Endothelial cell of umbilical vein (primary cell): ENCODE results near the gene CEP20. TPM values are rescaled to one million over a fixed set of nuclear protein-coding genes. Genes with fewer than 3 reads are reported as not detected.

Experiments
- BruUV-seq: library from RNA; stranded (reverse); fragments of 400-500 nt; replicated peaks from 2 replicates; lab custom pipeline; 2021; lab: Mats Ljungman, UMichigan
- CTCF ChIA-PET: fragments of 300-600, 350-600 bp; sonication (Branson Sonifier 250); formaldehyde crosslinking; loops from one replicate; lab custom pipeline; 2021; ENCODE audit warnings: antibody characterized with exemption, inconsistent platforms; lab: Charles Lee
- POLR2A ChIA-PET: fragments of 300-600, 350-600 bp; sonication (Branson Sonifier 250); formaldehyde crosslinking; loops from one replicate; lab custom pipeline; 2021; ENCODE audit warnings: antibody characterized with exemption, inconsistent platforms; lab: Charles Lee
- DNase-seq: peaks from one replicate; pipeline ENCODE4 v3.0.0-alpha.2; 2011; ENCODE audit warnings: low read depth, low spot score
- FAIRE-seq: peaks from 2 replicates; lab custom pipeline; 2011; peaks lifted over from hg19 to GRCh38; lab: Jason Lieb, UNC
- H2AFZ ChIP-seq: 2 replicates; pipeline ENCODE4 v1.6.0; 2012; ENCODE audit warnings: low read depth, low read length, control low read depth, inconsistent platforms
- H3K27ac ChIP-seq: 2 replicates; pipeline ENCODE4 v1.5.1; 2011; ENCODE audit warnings: low read depth, mild to moderate bottlenecking, control low read depth, low read length, moderate library complexity; ENCODE audit not compliant: insufficient read depth
- H3K27me3 ChIP-seq, 2 experiments: 2 replicates each; pipeline versions ENCODE4 v1.6.0 to v1.6.1; 2011; ENCODE audit warnings: low read length in 2 of 2, mixed read lengths in 1 of 2; ENCODE audit not compliant: control insufficient read depth in 2 of 2, insufficient read depth in 2 of 2
- H3K36me3 ChIP-seq, 2 experiments: 2 replicates in 1 of 2; 3 replicates in 1 of 2; pipeline ENCODE4 v1.5.1; 2011; ENCODE audit warnings: low read length in 2 of 2, mild to moderate bottlenecking in 1 of 2, moderate library complexity in 1 of 2; ENCODE audit not compliant: control insufficient read depth in 2 of 2, insufficient read depth in 2 of 2; ENCODE audit errors: extremely low read depth in 1 of 2
- H3K4me1 ChIP-seq: 3 replicates; pipeline ENCODE4 v1.5.1; 2011; ENCODE audit warnings: mild to moderate bottlenecking, low read length; ENCODE audit not compliant: control insufficient read depth, insufficient read depth; ENCODE audit errors: extremely low read depth
- H3K4me2 ChIP-seq: 2 replicates; pipeline ENCODE4 v1.6.1; 2011; ENCODE audit warnings: low read length, control low read depth, mixed read lengths; ENCODE audit not compliant: insufficient read depth
- H3K4me3 ChIP-seq, 3 experiments: fragments of 200-600 bp in 1 of 3; sonication (generic), shearing (Covaris generic) in 1 of 3; replicated peaks in 1 of 3; 2 replicates each; pipeline ENCODE4 v1.5.1; 2011 to 2016; ENCODE audit warnings: control low read depth in 3 of 3, low read length in 3 of 3, mild to moderate bottlenecking in 2 of 3, inconsistent platforms in 1 of 3, low read depth in 1 of 3, moderate library complexity in 1 of 3; ENCODE audit not compliant: insufficient read depth in 1 of 3
- H3K79me2 ChIP-seq: 2 replicates; pipeline ENCODE4 v1.6.0; 2012; ENCODE audit warnings: low read length, inconsistent platforms; ENCODE audit not compliant: control insufficient read depth, insufficient read depth
- H3K9ac ChIP-seq: replicated peaks from 2 replicates; pipeline ENCODE3; 2011; ENCODE audit warnings: low read length, control low read depth; ENCODE audit not compliant: insufficient read depth; ENCODE audit errors: extremely low read depth
- H3K9me1 ChIP-seq: replicated peaks from 3 replicates; pipeline ENCODE4 v1.6.0; 2011; ENCODE audit warnings: mild to moderate bottlenecking, low read length; ENCODE audit not compliant: control insufficient read depth, insufficient read depth; ENCODE audit errors: extremely low read depth
- H3K9me3 ChIP-seq: replicated peaks from 2 replicates; pipeline ENCODE4 v1.5.1; 2012; ENCODE audit warnings: low read length, inconsistent platforms; ENCODE audit not compliant: control insufficient read depth, insufficient read depth
- H4K20me1 ChIP-seq: replicated peaks from 2 replicates; pipeline ENCODE3; 2011; ENCODE audit warnings: mild to moderate bottlenecking, low read length; ENCODE audit not compliant: control insufficient read depth, insufficient read depth; ENCODE audit errors: extremely low read depth
- CTCF ChIP-seq, 2 donors: IDR thresholded peaks; 1 replicate in 1 of 2; 2 replicates in 1 of 2; pipeline ENCODE4 v1.5.1; 2011; ENCODE audit warnings: low read length in 2 of 2, mild to moderate bottlenecking in 2 of 2, moderate library complexity in 2 of 2, control low read depth in 1 of 2, inconsistent platforms in 1 of 2, low read depth in 1 of 2; ENCODE audit not compliant: insufficient read depth in 1 of 2; ENCODE audit errors: extremely low read depth in 1 of 2
- EZH2 ChIP-seq: IDR thresholded peaks from 2 replicates; pipeline ENCODE4 v1.6.1; 2012; ENCODE audit warnings: borderline replicate concordance, low read depth, mild to moderate bottlenecking, moderate library complexity, low read length, inconsistent platforms; ENCODE audit not compliant: severe bottlenecking
- FOS ChIP-seq: IDR thresholded peaks from 2 replicates; pipeline ENCODE4 v1.6.1; 2011; ENCODE audit warnings: mild to moderate bottlenecking, low read length, moderate library complexity, borderline replicate concordance; ENCODE audit not compliant: insufficient read depth
- GATA2 ChIP-seq: IDR thresholded peaks from 2 replicates; pipeline ENCODE4 v1.7.0; 2011; ENCODE audit warnings: low read depth, mild to moderate bottlenecking, moderate library complexity, mixed read lengths, low read length; ENCODE audit not compliant: insufficient read length, insufficient read depth
- JUN ChIP-seq: IDR thresholded peaks from 2 replicates; pipeline ENCODE4 v1.6.1; 2011; ENCODE audit warnings: borderline replicate concordance, low read depth; ENCODE audit not compliant: insufficient read length, insufficient read depth
- MAX ChIP-seq: IDR thresholded peaks from 2 replicates; pipeline ENCODE4 v1.6.1; 2011; ENCODE audit not compliant: insufficient read depth, insufficient read length
- MYC ChIP-seq: IDR thresholded peaks from one replicate; pipeline ENCODE4 v1.6.1; 2011; ENCODE audit warnings: mild to moderate bottlenecking, low read depth, low read length
- POLR2A ChIP-seq: IDR thresholded peaks from 2 replicates; pipeline ENCODE4 v1.6.1; 2012; ENCODE audit warnings: low read depth, mild to moderate bottlenecking, control low read depth, low read length
- POLR2AphosphoS5 ChIP-seq: IDR thresholded peaks from 2 replicates; pipeline ENCODE4 v1.6.1; 2012; ENCODE audit warnings: low read depth, mild to moderate bottlenecking, control low read depth, low read length, moderate library complexity; ENCODE audit not compliant: insufficient read depth
- dilution Hi-C: fragments of 300-500 bp; cut with MboI; formaldehyde crosslinking; loops from one replicate; pipeline ENCODE4 v1.15.0; 2019; ENCODE audit warnings: low sequenced_read_pairs; ENCODE audit not compliant: extremely low pct_ligation_motif_present
- intact Hi-C: fragments of 100-400 bp; cut with micrococcal nuclease; formaldehyde crosslinking; loops from one replicate; pipeline ENCODE4 v1.10.0; 2022
- polyA plus RNA-seq, 4 experiments: library from polyadenylated mRNA; depleted of rRNA in 3 of 4; stranded (reverse) in 3 of 4; unstranded in 1 of 4; fragments of >200 nt; gene quantifications; 2 replicates each; pipeline versions ENCODE4 v1.2.1 to v1.2.3, GENCODE V29; 2011 to 2012; ENCODE audit warnings: missing spikeins in 1 of 4
- total RNA-seq: library from RNA; stranded (reverse); gene quantifications from 2 replicates; pipeline ENCODE4 v1.2.3, GENCODE V29; 2021

CEP20 gene
- total and polyA plus RNA-seq, 2 donors (not counting 3 experiments of a cell fraction or from before 2014, with no cell fraction given) = 9.5 to 28.0 TPM

GRCh38 chr16:15836074-15836473 is 52.3 kb downstream of the CEP20 start:
- dilution Hi-C loops (no loop called here), intact Hi-C loops (no loop called here)
- TF ChIP-seq JUN (no peak), POLR2A (no peak), POLR2AphosphoS5 (no peak), GATA2 (no peak), CTCF (IDR thresholded peaks at IDR 0.05; ENCODE audit: extremely low read depth in 1 of 2, insufficient read depth in 1 of 2, low read depth in 1 of 2, low read length in 2 of 2) (no peak), MAX (no peak), EZH2 (no peak), FOS (no peak), MYC (no peak)
- CTCF ChIA-PET = interaction anchor here (0.8 to 5.0 kb wide), 5 partner anchors 10 to 58 kb away, joined by 3 to 44 read pairs (median 6); no protein-coding TSS in a partner anchor
- BruUV-seq = no TSS peak
- Histone ChIP-seq H3K36me3 (no peaks in the 10 kb centered on the region), H3K27me3 (no peaks in the 10 kb centered on the region), H3K79me2 (no peaks in the 10 kb centered on the region), H3K9me1 (no peaks in the 10 kb centered on the region), H2AFZ (no peak overlapping the region), H3K27ac (no peak overlapping the region), H3K4me2 (no peak overlapping the region), H4K20me1 (no peaks in the 10 kb centered on the region), H3K9ac (no peak overlapping the region), H3K4me1 (no peaks in the 10 kb centered on the region), H3K4me3 (no peak overlapping the region), H3K9me3 (no peaks in the 10 kb centered on the region)
- DNase-seq (no peak), FAIRE-seq (no peak)
- POLR2A ChIA-PET = interaction anchor here (0.7 kb wide), 1 partner anchor 65 kb away, joined by 3 read pairs; no protein-coding TSS in a partner anchor
